NCI-H345 (cell line): ENCODE results near the gene EYS.

Experiments
- DNase-seq: peaks from one replicate; lab custom pipeline; 2025; lab: John Stamatoyannopoulos, UW

EYS gene

GRCh38 chr6:63672582-63673129, 2034.4 kb downstream of the EYS start:
- no peak for DNase-seq

GRCh38 chr6:63671098-63671754, 2035.8 kb downstream of the EYS start:
- DNase-seq: no peak
